HG03175 (cell line): ENCODE results near the gene ZRANB1.

Source experiments
- ATAC-seq: cut with Tn5 transposase; IDR thresholded peaks from one replicate; pipeline ENCODE4 v1.9.1; 2021; ENCODE audit warnings: mild to moderate bottlenecking, moderate library complexity; ENCODE audit not compliant: unreplicated experiment

The ZRANB1 gene

DNA sequence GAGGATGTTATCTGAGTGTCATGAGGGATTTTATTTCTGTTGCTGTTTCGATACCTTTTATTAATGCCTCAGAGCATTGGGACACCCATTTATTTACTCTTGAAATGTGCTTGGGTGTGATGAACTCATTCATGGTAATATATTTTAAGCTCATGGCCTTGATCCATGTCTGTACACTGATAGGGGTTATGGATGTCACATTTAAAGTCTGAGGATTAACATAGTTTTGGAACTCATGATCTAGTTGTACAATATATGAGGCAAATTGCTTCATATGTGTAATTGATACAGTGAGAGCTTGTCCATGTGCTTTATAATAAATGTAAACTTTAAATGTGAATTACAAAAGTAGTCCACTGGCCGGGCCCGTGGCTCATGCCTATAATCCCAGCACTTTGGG is 23.0 kb upstream of the ZRANB1 start:
- ATAC-seq, result no peak

GRCh38 chr10:124921261-124921660 is 20.7 kb upstream of the ZRANB1 start:
- no peak for ATAC-seq

GRCh38 chr10:124923684-124924083 is 18.2 kb upstream of the ZRANB1 start:
- ATAC-seq, result no peak

DNA sequence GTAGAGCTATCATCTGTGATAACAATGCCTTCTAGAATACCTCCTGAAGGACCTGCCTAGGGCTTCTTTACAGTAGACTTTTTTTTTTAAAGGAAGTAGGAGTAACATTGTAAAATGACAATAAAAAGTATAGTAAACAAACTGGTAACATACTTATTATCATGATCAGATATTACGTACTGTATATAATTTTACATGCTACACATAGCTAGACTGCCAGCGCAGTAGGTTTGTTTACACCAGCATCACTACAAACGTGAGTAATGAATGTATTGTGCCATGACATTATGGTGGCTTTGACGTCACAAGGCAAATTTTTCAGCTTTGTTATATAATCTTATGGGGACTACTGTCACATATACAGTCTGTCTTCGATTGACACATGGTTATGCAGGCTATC is 15.4 kb upstream of the ZRANB1 start:
- ATAC-seq, result no peak

GRCh38 chr10:124928087-124928486 is 13.8 kb upstream of the ZRANB1 start:
- ATAC-seq, result no peak

DNA sequence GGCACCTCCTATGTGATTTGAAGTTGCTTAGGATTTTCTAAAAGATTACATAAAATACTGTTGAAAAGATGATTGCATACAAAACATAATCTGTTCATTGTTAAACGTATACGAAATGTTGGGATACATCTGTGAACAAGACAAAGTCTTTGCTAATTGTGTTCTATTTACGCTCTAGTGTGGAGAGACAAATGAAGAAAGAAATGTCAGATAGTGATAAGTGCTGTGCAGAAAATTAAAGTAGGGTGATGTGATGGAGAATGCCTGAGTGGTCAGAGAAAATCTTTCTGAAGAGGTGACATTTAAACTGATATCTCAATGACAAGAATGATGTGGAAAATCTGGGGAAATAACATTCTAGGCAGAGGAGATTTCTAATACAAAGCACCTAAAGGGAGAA is 13.4 kb upstream of the ZRANB1 start:
- ATAC-seq, result no peak

GRCh38 chr10:124935946-124936345 is 6.0 kb upstream of the ZRANB1 start:
- ATAC-seq, result no peak

DNA sequence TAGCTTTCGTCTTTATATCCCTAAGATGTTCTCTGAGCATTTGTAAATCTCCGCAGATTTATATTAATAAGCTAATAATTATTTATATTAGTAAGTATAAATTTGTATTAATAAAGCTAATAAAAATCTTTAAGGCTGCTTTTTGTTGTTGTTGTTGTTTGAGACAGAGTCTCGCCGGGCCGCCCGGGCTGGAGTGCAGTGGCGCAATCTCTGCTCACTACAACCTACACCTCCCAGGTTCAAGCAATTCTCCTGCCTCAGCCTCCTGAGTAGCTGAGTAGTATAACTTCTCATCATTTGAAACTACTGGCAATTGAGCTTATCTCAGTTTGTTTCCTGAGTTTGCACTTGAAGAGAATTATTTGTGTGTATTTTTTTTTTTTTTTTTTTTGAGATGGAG is 5.1 kb upstream of the ZRANB1 start:
- no peak for ATAC-seq

GRCh38 chr10:124939290-124939689 is 2.6 kb upstream of the ZRANB1 start:
- ATAC-seq, result no peak

- ATAC-seq, result no peak
Measured at GRCh38 chr10:124942317-124943169, 620 bp downstream of the ZRANB1 start.

GRCh38 chr10:124943301-124944092 is 1.6 kb downstream of the ZRANB1 start:
- ATAC-seq, result no peak

DNA sequence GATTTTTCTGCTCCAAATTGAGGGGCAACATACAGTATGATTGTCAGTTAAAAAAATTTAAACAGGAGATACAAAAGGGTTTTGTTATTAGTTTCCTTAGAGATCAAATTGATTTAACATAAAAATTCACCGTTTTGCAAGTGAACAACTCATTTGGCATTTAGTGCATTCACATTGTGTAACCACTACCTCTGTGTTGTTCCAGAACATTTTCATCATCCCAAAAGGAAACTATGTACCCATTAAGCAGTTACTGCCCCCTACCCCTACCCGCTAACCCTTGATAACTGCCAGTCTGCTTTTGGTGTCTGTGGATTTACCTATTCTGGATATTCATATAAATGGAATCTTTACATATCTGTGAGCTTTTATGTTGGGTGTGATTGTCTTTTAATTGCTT is 3.1 kb downstream of the ZRANB1 start:
- no peak for ATAC-seq

GRCh38 chr10:124946945-124947344 is 5.0 kb downstream of the ZRANB1 start:
- ATAC-seq, result no peak

DNA sequence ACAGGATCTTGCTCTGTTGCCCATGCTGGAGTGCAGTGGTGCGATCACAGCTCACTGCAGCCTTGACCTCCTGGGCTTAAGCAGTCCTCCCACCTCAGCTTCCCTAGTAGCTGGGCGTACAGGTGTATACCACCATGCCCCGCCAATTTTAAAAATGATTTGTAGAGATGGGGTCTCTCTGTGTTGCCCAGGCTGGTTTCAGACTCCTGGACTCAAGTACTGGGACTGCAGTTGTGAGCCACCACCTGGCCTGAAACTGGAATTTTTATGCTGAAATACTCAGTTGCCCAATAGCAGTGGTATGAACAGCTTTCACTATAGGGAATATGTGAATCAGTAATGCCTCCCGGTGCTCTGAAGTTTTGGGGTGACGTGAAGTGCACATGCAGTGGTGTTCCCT is 7.6 kb downstream of the ZRANB1 start:
- ATAC-seq, result no peak

- ATAC-seq, result no peak
Measured at GRCh38 chr10:124952123-124952522, 10.2 kb downstream of the ZRANB1 start.

GRCh38 chr10:124953421-124953820 is 11.5 kb downstream of the ZRANB1 start:
- no peak for ATAC-seq

- ATAC-seq, result no peak
Measured at GRCh38 chr10:124955243-124955642, 13.3 kb downstream of the ZRANB1 start.

- ATAC-seq, result no peak
Measured at GRCh38 chr10:124955868-124956267, 13.9 kb downstream of the ZRANB1 start.

- ATAC-seq, result no peak
Measured at GRCh38 chr10:124956764-124957163, 14.8 kb downstream of the ZRANB1 start.

GRCh38 chr10:124957404-124957947 is 15.6 kb downstream of the ZRANB1 start:
- no peak for ATAC-seq

DNA sequence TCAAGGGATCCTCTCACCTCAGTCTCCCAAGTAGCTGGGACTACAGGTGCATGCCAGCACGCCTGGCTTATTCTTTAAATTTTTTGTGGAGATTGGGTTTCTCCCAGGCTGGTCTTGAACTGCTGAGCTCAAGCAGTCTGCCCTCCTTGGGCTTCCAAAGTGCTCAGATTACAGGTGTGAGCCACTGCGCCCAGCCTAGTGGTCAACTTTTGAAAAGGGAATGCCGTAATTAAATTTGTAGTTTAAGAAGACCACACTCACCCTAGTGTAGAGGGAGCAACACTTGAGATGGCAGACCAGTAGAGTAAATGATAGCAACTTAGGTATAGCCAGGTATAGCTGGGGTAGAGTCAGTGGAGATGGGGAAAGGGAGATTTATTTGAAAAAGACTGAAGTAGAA is 17.6 kb downstream of the ZRANB1 start:
- no peak for ATAC-seq

DNA sequence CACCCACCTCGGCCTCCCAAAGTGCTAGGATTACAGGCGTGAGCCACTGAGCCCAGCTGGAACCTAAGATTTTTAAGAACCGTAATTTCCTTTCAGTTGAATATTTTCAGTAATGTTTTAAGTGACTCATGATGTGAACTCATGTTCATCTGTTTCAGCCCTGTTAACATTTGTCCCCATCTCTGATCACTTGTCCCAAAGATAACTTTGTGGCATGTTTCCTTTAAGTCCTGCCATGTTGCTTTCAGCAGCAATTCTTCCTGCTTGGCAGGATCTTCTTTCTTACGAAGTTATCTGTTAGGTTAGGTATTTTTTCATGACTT is 19.3 kb downstream of the ZRANB1 start:
- no peak for ATAC-seq
